ENCODE data around the gene NR5A1.

NR5A1 gene

DNA sequence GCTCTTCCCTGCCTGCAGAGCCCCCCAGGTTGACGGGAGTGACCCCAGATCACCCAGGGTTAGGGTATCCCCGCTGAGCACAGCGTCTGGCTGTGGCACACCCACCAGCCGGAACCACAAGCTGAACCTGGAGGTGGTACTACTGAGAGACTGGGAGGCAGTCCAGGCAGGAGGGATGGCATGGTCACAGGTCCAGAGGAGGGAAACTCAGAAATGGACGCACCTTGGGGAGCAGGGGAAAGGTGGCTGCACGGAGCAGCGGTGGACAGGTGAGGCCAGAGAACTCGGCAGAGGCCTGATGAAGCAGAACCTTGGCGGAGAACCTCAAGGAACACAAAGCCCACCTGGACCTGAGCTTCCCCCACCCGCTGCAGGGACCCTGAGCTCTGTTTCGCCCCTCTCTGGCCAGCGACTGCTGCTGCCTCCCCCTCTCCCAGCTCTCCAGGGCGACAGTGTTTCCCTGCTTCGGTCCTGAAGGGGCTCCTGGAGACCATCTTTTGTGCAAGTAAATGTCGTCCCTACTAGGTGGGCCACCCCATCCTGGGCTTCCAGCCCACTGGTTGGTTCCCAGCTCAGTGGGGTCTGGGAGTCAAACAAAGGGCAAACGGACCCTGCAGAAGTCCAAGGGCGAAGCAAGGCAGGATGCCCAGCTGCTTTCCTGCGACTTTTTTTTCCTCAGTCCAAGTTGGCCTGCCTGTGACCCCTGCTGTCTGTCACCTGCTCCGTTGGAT is 56.1 kb downstream of the NR5A1 start:
- ATAC-seq = peak; percentile 11; the same call in 2 of the 3 replicates
- TF ChIP-seq TCF4 (CRISPR knock-in tag; IDR thresholded peaks at IDR 0.05; ENCODE audit: borderline replicate concordance) (no peak), ZNF565 (CRISPR knock-in tag; conservative IDR thresholded peaks at IDR 0.05; ENCODE audit: low read depth) (no peak), TOX (CRISPR knock-in tag; IDR thresholded peaks at IDR 0.05; ENCODE audit: borderline replicate concordance) (no peak), BACH2 (CRISPR knock-in tag; IDR thresholded peaks at IDR 0.05; ENCODE audit: borderline replicate concordance) (no peak), ZFP30 (CRISPR knock-in tag; IDR thresholded peaks at IDR 0.05) (no peak), ZNF70 (CRISPR knock-in tag; IDR thresholded peaks at IDR 0.05) (no peak), ISL1 (CRISPR knock-in tag; IDR thresholded peaks at IDR 0.05) (no peak), SNAI2 (CRISPR knock-in tag; IDR thresholded peaks at IDR 0.05) (no peak), ZNF8 (CRISPR knock-in tag; IDR thresholded peaks at IDR 0.05) (no peak), RARB (CRISPR knock-in tag; IDR thresholded peaks at IDR 0.05) (no peak), ARNTL (CRISPR knock-in tag; IDR thresholded peaks at IDR 0.05; ENCODE audit: borderline replicate concordance, low read depth) (no peak)
- TF ChIP-seq, protein P1, sequence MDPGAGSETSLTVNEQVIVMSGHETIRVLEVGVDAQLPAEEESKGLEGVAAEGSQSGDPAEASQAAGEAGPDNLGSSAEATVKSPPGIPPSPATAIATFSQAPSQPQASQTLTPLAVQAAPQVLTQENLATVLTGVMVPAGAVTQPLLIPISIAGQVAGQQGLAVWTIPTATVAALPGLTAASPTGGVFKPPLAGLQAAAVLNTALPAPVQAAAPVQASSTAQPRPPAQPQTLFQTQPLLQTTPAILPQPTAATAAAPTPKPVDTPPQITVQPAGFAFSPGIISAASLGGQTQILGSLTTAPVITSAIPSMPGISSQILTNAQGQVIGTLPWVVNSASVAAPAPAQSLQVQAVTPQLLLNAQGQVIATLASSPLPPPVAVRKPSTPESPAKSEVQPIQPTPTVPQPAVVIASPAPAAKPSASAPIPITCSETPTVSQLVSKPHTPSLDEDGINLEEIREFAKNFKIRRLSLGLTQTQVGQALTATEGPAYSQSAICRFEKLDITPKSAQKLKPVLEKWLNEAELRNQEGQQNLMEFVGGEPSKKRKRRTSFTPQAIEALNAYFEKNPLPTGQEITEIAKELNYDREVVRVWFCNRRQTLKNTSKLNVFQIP (CRISPR knock-in tag; IDR thresholded peaks at IDR 0.05; ENCODE audit: borderline replicate concordance, low read depth) = no peak
- TF ChIP-seq, protein P2, sequence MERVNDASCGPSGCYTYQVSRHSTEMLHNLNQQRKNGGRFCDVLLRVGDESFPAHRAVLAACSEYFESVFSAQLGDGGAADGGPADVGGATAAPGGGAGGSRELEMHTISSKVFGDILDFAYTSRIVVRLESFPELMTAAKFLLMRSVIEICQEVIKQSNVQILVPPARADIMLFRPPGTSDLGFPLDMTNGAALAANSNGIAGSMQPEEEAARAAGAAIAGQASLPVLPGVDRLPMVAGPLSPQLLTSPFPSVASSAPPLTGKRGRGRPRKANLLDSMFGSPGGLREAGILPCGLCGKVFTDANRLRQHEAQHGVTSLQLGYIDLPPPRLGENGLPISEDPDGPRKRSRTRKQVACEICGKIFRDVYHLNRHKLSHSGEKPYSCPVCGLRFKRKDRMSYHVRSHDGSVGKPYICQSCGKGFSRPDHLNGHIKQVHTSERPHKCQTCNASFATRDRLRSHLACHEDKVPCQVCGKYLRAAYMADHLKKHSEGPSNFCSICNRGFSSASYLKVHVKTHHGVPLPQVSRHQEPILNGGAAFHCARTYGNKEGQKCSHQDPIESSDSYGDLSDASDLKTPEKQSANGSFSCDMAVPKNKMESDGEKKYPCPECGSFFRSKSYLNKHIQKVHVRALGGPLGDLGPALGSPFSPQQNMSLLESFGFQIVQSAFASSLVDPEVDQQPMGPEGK (CRISPR knock-in tag; IDR thresholded peaks at IDR 0.05; ENCODE audit: borderline replicate concordance) = no peak
- TF ChIP-seq, protein P3, sequence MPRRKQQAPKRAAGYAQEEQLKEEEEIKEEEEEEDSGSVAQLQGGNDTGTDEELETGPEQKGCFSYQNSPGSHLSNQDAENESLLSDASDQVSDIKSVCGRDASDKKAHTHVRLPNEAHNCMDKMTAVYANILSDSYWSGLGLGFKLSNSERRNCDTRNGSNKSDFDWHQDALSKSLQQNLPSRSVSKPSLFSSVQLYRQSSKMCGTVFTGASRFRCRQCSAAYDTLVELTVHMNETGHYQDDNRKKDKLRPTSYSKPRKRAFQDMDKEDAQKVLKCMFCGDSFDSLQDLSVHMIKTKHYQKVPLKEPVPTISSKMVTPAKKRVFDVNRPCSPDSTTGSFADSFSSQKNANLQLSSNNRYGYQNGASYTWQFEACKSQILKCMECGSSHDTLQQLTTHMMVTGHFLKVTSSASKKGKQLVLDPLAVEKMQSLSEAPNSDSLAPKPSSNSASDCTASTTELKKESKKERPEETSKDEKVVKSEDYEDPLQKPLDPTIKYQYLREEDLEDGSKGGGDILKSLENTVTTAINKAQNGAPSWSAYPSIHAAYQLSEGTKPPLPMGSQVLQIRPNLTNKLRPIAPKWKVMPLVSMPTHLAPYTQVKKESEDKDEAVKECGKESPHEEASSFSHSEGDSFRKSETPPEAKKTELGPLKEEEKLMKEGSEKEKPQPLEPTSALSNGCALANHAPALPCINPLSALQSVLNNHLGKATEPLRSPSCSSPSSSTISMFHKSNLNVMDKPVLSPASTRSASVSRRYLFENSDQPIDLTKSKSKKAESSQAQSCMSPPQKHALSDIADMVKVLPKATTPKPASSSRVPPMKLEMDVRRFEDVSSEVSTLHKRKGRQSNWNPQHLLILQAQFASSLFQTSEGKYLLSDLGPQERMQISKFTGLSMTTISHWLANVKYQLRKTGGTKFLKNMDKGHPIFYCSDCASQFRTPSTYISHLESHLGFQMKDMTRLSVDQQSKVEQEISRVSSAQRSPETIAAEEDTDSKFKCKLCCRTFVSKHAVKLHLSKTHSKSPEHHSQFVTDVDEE (CRISPR knock-in tag; IDR thresholded peaks at IDR 0.05) = no peak

DNA sequence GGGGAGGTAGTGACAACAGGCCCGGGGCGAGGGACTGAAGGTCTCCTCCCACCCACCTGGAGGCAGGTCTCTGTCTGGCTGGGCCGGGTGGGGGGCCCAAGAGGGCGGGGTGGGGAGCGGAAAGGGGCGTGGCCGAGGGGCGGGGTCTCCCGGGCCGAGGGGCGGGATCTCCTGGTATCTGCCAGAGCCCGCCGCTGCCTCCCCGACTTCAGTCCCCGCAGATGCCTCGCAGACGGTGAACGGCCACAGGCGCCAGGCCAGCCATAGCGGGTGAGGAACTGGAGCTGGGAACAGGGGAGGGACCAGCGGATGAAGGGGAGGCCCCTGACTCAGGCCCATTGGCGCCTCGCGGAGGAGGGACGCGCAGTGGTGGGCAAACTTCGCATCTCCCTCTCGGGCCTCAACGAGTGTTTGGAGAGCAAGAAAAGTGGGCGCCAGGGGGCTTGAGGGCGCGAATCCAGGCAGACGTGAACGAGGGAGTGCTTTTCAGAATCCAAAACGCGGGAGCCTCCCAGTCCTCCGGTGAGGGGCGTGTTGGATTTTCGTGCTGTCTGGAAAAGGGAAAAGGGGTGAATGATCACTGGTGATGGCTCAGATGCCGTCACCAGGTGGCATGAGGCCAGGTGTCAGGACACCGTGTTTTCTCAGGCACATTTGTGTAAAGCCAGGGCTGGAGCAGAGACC is 56.8 kb downstream of the NR5A1 start, which contains the start of gene ADGRD2:
TSS of gene ADGRD2 (plus strand) at position 211 of the 684 bp plus-strand sequence. CDS start 1,216 bp downstream, outside the sequence.
- TF ChIP-seq ZFP30 (CRISPR knock-in tag; IDR thresholded peaks at IDR 0.05) = no peak
- TF ChIP-seq ZNF8 (CRISPR knock-in tag; IDR thresholded peaks at IDR 0.05) = no peak
- no peak for TF ChIP-seq ESRRG (CRISPR knock-in tag; IDR thresholded peaks at IDR 0.05)
- no peak for TF ChIP-seq SNAI2 (CRISPR knock-in tag; IDR thresholded peaks at IDR 0.05)
- ATAC-seq = peak; percentile 84

DNA sequence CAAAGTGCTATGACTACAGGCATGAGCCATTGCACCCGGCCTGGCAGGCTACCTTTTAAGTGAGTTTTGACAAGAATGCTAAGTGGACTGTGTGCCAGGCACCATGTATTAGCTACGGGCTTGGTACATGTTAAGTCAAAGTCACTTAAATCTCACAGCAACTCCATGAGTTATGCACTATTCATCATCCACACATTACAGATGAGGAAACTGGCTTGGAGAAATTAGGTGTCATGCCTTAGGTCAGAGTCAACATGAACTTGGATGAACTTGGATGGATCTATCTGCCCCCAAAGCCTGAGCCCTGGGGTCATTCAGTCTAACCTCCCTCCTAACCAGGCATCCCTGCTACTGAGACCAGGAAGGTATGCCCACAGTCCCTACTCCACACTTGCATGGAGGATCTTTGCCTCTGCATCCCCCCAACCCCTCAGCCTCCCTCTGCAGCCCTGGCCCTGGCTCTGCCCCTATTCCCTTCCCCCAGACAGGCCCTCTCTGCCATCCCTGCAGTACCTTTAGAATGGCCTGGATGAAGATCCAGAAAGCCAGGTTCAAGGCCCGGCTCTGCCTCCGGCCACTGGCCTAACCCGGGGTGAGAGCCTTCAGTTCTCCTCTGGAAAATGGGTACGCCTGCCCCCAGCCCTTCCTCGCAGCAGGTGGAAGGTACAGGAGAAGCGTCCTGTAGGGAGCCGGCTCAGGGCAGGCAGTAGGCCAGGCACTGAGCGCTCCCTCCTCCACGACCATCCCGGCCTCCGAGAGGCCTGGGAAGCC is 57.6 kb downstream of the NR5A1 start:
- no peak for ATAC-seq

More for the DNA sequence above, 57.6 kb downstream of the NR5A1 start:
- TF ChIP-seq ZFP3 (CRISPR knock-in tag; IDR thresholded peaks at IDR 0.05) (no peak), SNAI2 (CRISPR knock-in tag; IDR thresholded peaks at IDR 0.05) (no peak), GLIS3 (CRISPR knock-in tag; IDR thresholded peaks at IDR 0.05) (no peak), PPARA (CRISPR knock-in tag; IDR thresholded peaks at IDR 0.05; ENCODE audit: borderline replicate concordance) (no peak), OSR1 (CRISPR knock-in tag; IDR thresholded peaks at IDR 0.05) (no peak), TCF4 (CRISPR knock-in tag; IDR thresholded peaks at IDR 0.05; ENCODE audit: borderline replicate concordance) (no peak), ARNTL (CRISPR knock-in tag; IDR thresholded peaks at IDR 0.05; ENCODE audit: borderline replicate concordance, low read depth) (no peak), RARB (CRISPR knock-in tag; IDR thresholded peaks at IDR 0.05) (no peak), ISL1 (CRISPR knock-in tag; IDR thresholded peaks at IDR 0.05) (no peak), BACH2 (CRISPR knock-in tag; IDR thresholded peaks at IDR 0.05; ENCODE audit: borderline replicate concordance) (no peak), ZFP30 (CRISPR knock-in tag; IDR thresholded peaks at IDR 0.05) (no peak), ZNF8 (CRISPR knock-in tag; IDR thresholded peaks at IDR 0.05) (no peak), ESRRG (CRISPR knock-in tag; IDR thresholded peaks at IDR 0.05) (no peak), CSDC2 (CRISPR knock-in tag; IDR thresholded peaks at IDR 0.05) (no peak)
- TF ChIP-seq, protein P4, sequence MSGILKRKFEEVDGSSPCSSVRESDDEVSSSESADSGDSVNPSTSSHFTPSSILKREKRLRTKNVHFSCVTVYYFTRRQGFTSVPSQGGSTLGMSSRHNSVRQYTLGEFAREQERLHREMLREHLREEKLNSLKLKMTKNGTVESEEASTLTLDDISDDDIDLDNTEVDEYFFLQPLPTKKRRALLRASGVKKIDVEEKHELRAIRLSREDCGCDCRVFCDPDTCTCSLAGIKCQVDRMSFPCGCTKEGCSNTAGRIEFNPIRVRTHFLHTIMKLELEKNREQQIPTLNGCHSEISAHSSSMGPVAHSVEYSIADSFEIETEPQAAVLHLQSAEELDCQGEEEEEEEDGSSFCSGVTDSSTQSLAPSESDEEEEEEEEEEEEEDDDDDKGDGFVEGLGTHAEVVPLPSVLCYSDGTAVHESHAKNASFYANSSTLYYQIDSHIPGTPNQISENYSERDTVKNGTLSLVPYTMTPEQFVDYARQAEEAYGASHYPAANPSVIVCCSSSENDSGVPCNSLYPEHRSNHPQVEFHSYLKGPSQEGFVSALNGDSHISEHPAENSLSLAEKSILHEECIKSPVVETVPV (CRISPR knock-in tag; IDR thresholded peaks at IDR 0.05) = no peak
- TF ChIP-seq, protein P5, sequence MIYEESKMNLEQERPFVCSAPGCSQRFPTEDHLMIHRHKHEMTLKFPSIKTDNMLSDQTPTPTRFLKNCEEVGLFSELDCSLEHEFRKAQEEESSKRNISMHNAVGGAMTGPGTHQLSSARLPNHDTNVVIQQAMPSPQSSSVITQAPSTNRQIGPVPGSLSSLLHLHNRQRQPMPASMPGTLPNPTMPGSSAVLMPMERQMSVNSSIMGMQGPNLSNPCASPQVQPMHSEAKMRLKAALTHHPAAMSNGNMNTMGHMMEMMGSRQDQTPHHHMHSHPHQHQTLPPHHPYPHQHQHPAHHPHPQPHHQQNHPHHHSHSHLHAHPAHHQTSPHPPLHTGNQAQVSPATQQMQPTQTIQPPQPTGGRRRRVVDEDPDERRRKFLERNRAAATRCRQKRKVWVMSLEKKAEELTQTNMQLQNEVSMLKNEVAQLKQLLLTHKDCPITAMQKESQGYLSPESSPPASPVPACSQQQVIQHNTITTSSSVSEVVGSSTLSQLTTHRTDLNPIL (CRISPR knock-in tag; IDR thresholded peaks at IDR 0.05; ENCODE audit: low read depth) = no peak
